OCI-LY1 (cell line): ENCODE data around the gene LMO1.

Source experiments
- CTCF ChIP-seq: fragments of 200-600 bp; sonication (generic), shearing (Covaris generic); IDR thresholded peaks from 2 replicates; pipeline ENCODE4 v1.5.1; 2017; ENCODE audit warnings: mild to moderate bottlenecking, antibody characterized with exemption, low read length, moderate library complexity, mixed read lengths
- EZH2 ChIP-seq: fragments of 200-600 bp; sonication (generic), shearing (Covaris generic); IDR thresholded peaks from 2 replicates; pipeline ENCODE4 v1.8.0; 2017; ENCODE audit warnings: borderline replicate concordance, mixed run types, mild to moderate bottlenecking, antibody characterized with exemption, low read length, moderate library complexity, mixed read lengths

- no peak for TF ChIP-seq EZH2
- TF ChIP-seq CTCF = no peak
These were observed 9.6 kb upstream of the LMO1 start for GRCh38 chr11:8273287-8273686.
